Bone marrow (tissue), 2 donors: Measurements from ENCODE around the gene PRDX2.

Experiments used
- DNase-seq, 2 donors: peaks; one replicate each; lab custom pipeline; 2025; lab: John Stamatoyannopoulos, UW

Gene PRDX2

GRCh38 chr19:12792051-12792852 lies 9.3 kb downstream of the PRDX2 start:
- peak; percentile 47 to 84 for DNase-seq

- DNase-seq = peak; percentile 89 to 93
Observed at GRCh38 chr19:12791345-12792050, 10.1 kb downstream of the PRDX2 start, which contains the start of gene JUNB. JUNB (plus strand) TSS chr19:12791486; CDS start chr19:12791772, 286 bp downstream.

- DNase-seq = no peak
Observed at GRCh38 chr19:12790628-12791344, 10.8 kb downstream of the PRDX2 start.

GRCh38 chr19:12789904-12790619 lies 11.5 kb downstream of the PRDX2 start:
- DNase-seq = peak; percentile 89 to 93

- no peak for DNase-seq
Observed at GRCh38 chr19:12789098-12789903, 12.3 kb downstream of the PRDX2 start.

- peak; percentile 27 to 33 for DNase-seq
Observed at GRCh38 chr19:12788682-12789097, 12.9 kb downstream of the PRDX2 start.

GRCh38 chr19:12788042-12788681 lies 13.4 kb downstream of the PRDX2 start:
- DNase-seq = no peak

- no peak for DNase-seq
Observed at GRCh38 chr19:12787458-12787857, 14.1 kb downstream of the PRDX2 start.

GRCh38 chr19:12786952-12787351 lies 14.6 kb downstream of the PRDX2 start:
- DNase-seq = no peak

- peak; percentile 53 to 59 for DNase-seq
Observed at GRCh38 chr19:12786141-12786870, 15.3 kb downstream of the PRDX2 start.

GRCh38 chr19:12785431-12786031 lies 16.1 kb downstream of the PRDX2 start:
- DNase-seq = peak; percentile 44 to 59

GRCh38 chr19:12784871-12785430 lies 16.6 kb downstream of the PRDX2 start:
- DNase-seq = no peak

- DNase-seq = no peak
Observed at GRCh38 chr19:12784394-12784870, 17.2 kb downstream of the PRDX2 start.

- no peak for DNase-seq
Observed at GRCh38 chr19:12783849-12784393, 17.7 kb downstream of the PRDX2 start.

GRCh38 chr19:12783291-12783848 lies 18.2 kb downstream of the PRDX2 start:
- no peak for DNase-seq

- peak; percentile 52 to 81 for DNase-seq
Observed at GRCh38 chr19:12782424-12783290, 18.9 kb downstream of the PRDX2 start.

- peak in 1 of 2 donors; percentile 52 for DNase-seq
Observed at GRCh38 chr19:12782174-12782423, 19.5 kb downstream of the PRDX2 start.
